ENCODE measurements around the gene TMEM198.

Gene TMEM198

GRCh38 chr2:219563271-219563928 lies 19.6 kb downstream of the TMEM198 start:
- no peak for DNase-seq

- no peak for DNase-seq
Measured at GRCh38 chr2:219565130-219566080, 21.6 kb downstream of the TMEM198 start.

- DNase-seq: no peak
Measured at GRCh38 chr2:219566640-219567039, 22.8 kb downstream of the TMEM198 start.

GRCh38 chr2:219567131-219567530 lies 23.3 kb downstream of the TMEM198 start:
- no peak for DNase-seq

- no peak for DNase-seq
Measured at GRCh38 chr2:219567791-219568361, 24.0 kb downstream of the TMEM198 start.

GRCh38 chr2:219569041-219569440 lies 25.2 kb downstream of the TMEM198 start:
- no peak for DNase-seq

GRCh38 chr2:219569635-219570034 lies 25.8 kb downstream of the TMEM198 start:
- no peak for DNase-seq

- no peak for DNase-seq
Measured at GRCh38 chr2:219570194-219570923, 26.5 kb downstream of the TMEM198 start.

GRCh38 chr2:219570924-219571310 lies 27.1 kb downstream of the TMEM198 start:
- no peak for DNase-seq

GRCh38 chr2:219571311-219572236 lies 27.7 kb downstream of the TMEM198 start, which contains the start of gene OBSL1:
TSS of gene OBSL1 (minus strand) at chr2:219571539. CDS start at chr2:219571232, 307 bp downstream.
- DNase-seq: no peak

GRCh38 chr2:219572237-219573001 lies 28.6 kb downstream of the TMEM198 start, which contains the start of gene INHA:
TSS of gene INHA (plus strand) at chr2:219572310. CDS start at chr2:219572375, 65 bp downstream.
- DNase-seq: no peak

GRCh38 chr2:219573166-219573565 lies 29.3 kb downstream of the TMEM198 start:
- DNase-seq: no peak

- no peak for DNase-seq
Measured at GRCh38 chr2:219574484-219575311, 30.9 kb downstream of the TMEM198 start.

- no peak for DNase-seq
Measured at GRCh38 chr2:219575566-219576504, 32.0 kb downstream of the TMEM198 start.

GRCh38 chr2:219576505-219577388 lies 32.9 kb downstream of the TMEM198 start:
- DNase-seq: no peak

- DNase-seq: no peak
Measured at GRCh38 chr2:219578811-219579613, 35.2 kb downstream of the TMEM198 start.

GRCh38 chr2:219581346-219581745 lies 37.5 kb downstream of the TMEM198 start:
- DNase-seq: no peak

Data from CD4-positive, alpha-beta T cell treated with Interleukin-4 for 1 hour (primary cell).